Measurements from ENCODE around the gene SLC41A3.

Gene SLC41A3

DNA sequence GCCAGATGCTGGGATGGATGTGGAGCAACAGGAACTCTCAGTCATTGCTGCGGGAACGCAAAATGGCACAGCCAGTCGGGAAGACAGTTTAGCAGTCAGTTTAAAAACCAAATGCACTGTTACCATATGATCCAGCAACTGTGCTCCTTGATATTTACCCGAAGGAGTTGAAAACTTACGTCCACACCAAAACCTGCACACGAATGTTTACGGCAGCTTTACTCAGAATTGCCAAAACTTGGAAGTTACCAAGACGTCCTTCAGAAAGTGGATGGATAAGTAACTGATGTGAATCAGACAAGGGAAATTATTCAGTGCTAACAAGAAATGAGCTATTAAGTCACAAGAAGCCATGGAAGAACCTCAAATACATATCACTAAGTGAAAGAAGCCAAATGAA is 36.1 kb upstream of the SLC41A3 start:
- no peak for DNase-seq (ENCODE audit: low spot score)

- no peak for DNase-seq (ENCODE audit: low spot score)
Observed at GRCh38 chr3:126119008-126119675, 35.2 kb upstream of the SLC41A3 start.

GRCh38 chr3:126118591-126118990 is 34.7 kb upstream of the SLC41A3 start:
- DNase-seq (ENCODE audit: low spot score): no peak

- DNase-seq (ENCODE audit: low spot score): no peak
Observed at GRCh38 chr3:126117786-126118185, 33.9 kb upstream of the SLC41A3 start.

DNA sequence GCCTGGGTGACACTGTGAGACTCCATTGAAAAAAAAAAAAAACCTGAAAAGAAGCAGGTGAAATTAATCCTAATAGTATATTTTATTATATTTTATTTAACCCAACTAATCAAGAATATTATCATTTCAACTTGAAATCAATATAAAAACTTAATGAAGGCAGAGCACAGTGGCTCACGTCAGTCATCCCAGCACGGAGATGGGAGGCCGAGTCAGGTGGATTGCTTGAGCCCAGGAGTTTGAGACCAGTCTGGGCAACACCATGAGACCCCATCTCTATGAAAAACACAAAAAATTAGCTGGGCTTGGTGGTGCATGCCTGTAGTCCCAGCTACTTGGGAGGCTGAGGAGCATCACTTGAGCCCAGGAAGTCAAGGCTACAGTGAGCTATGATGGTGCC is 33.3 kb upstream of the SLC41A3 start:
- DNase-seq (ENCODE audit: low spot score): no peak

- no peak for DNase-seq (ENCODE audit: low spot score)
Observed at GRCh38 chr3:126116526-126116925, 32.6 kb upstream of the SLC41A3 start.

DNA sequence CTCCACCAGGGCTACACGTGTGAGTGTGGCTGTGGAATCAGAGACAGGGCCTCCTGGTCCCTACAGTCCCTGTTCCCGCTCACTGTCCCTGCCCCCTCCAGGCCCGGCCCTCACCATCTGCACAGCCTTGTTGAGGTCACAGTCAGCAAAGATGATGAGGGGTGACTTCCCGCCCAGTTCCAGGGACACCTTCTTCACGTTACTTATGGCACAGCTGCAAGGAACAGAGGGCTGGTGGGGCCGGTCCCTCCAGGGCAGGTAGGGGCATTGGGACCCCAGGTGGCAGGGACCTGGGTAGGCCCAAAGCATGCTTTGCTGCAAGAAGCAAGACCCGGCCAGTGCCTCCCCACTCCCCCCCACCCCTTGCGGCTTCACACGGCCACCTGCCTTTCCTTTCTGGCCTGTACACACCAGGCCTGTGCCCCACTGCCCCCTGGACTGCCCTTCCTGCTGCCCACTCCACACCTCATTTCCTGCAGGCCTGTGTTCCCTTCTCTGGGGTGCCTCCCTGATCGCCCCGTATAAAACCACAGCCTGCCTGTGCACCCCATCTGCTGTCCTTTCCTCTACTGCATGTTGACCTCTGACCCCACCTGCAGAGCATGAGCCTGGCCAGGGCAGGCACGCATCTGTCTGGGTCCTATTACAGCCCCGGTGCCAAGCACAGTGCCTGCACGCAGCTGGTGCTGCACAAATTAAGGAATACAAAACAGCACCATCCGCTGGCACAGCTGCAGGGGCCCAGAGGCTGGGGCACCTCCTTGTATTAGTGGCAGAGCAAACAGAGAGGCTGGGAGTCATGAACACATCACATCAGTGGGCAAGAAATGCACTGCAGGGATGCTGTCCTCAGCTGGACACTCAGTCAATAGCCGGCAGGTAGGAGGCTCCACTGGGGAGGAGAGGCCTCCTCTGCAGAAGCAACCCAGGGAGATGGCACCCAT is 30.8 kb upstream of the SLC41A3 start:
- DNase-seq (ENCODE audit: low spot score): no peak

DNA sequence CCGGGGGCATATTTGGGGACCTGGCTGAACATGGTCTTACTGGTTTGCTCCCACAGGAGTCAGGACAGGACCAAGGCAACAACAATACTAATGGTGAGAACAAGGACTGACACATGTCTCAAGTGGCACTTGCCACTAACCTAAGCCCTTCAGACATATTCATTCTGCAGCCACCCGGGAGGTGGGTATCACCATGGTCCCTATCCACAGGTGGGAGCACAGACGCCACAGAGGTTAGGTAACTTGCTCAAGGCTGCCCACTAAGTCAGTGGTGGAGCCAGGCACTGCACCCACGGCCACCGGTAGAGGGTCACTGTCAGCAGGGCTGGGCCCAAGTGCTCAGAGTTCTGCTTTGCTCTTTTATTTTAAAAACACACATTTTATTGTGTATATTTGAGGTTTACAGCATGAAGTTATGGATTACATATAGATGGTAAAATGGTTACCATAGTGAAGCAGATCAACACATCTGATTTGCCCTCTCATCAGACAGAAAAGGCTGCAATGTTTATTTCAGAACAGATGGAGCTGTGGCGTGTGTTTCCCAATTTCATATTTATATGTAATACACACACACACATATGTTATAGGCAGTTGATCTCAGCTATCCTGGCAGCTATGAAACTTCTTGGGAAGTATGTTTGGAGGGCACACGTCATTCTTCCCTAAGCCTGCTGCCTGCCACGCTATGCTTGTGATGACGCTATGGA is 30.0 kb upstream of the SLC41A3 start:
- DNase-seq (ENCODE audit: low spot score): no peak

DNA sequence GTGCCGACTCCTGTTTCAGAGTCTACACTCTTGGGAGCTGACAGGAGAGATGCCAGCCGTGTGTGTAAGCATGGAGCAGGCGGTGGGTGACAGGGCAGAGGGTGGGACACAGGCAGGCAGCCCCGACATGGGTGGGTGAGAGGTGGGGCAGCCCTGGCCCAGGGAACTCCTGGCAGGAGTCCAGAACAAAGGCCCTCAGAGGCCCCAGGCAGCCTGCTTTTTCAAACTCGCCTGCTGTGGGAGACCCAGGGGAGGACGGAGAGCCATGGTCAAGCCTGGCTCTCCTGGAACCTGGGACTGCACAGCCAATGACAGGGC is 29.3 kb upstream of the SLC41A3 start:
- no peak for DNase-seq (ENCODE audit: low spot score)

DNA sequence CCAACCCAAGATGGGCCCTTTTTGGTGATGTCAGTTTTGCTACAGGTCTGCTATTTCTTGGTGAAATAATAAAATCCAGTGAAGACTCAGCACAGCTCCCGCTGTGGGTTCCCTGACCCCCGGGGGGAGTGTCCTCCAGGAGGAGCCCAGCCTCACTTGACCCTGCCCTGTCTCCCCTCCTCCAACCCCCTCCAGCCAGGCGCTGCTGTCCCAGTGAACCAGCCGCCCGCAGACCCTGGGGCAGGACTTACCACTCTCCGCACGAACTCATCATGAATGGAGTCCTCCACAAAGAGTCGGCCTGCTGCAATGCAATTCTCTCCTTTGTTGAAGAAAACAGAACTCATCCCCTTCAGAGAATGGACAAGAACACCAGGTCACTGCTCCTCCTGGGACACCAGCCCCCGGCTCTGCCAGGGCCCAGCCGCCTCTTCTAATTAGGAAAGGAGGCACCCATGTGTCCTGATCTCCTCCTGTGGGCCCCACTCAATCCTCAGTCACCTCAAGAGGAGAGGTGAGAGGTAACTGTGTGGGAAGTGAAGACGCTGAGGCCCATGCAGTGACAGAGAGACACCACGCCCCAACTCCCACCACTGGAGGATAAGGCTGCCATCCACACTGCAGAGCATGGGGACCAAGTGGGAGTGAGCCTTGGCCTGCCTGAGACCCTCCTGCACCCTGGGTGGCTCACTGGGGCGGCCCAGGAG is 28.8 kb upstream of the SLC41A3 start:
- no peak for DNase-seq (ENCODE audit: low spot score)

GRCh38 chr3:126111566-126112475 is 27.9 kb upstream of the SLC41A3 start:
- no peak for DNase-seq (ENCODE audit: low spot score)

GRCh38 chr3:126111126-126111551 is 27.2 kb upstream of the SLC41A3 start:
- DNase-seq (ENCODE audit: low spot score): no peak

- DNase-seq (ENCODE audit: low spot score): no peak
Observed at GRCh38 chr3:126110431-126111125, 26.7 kb upstream of the SLC41A3 start.

- DNase-seq (ENCODE audit: low spot score): no peak
Observed at GRCh38 chr3:126109880-126110235, 25.9 kb upstream of the SLC41A3 start.

- no peak for DNase-seq (ENCODE audit: low spot score)
Observed at GRCh38 chr3:126109146-126109879, 25.4 kb upstream of the SLC41A3 start.

DNA sequence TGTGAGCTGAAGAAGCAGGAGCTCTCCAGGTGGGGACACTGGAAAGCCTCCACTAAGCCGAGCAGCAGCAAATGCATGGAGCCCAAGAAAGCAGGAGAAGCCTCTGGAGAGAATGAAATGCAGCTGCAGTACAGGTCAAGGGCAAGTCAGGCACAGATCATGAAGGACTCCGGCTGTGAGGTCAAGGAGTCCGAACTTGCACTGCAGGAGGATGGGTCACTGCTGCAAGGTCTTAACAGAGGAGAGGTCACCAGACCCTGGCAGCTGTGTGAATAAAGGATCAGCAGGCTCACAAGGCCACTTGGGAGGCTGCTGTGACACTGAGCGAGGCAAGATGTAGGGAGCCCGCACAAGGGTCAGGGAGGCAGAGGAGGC is 24.7 kb upstream of the SLC41A3 start:
- no peak for DNase-seq (ENCODE audit: low spot score)

- DNase-seq (ENCODE audit: low spot score): no peak
Observed at GRCh38 chr3:126107957-126108675, 24.2 kb upstream of the SLC41A3 start.

- DNase-seq (ENCODE audit: low spot score): no peak
Observed at GRCh38 chr3:126107203-126107939, 23.4 kb upstream of the SLC41A3 start.

Measured in COLO829 (cell line).